Measurements from ENCODE around the gene HOXA7.
A peak's percentile ranks its signal among the peaks of the same experiment; 100 is the strongest.

Gene HOXA7

GRCh38 chr7:27198871-27199801 is 42.7 kb upstream of the HOXA7 start:
- no peak for TF ChIP-seq POLR2A (IDR thresholded peaks at IDR 0.05; ENCODE audit: extremely low read depth, insufficient read length)
- no peak for TF ChIP-seq CTCF (IDR thresholded peaks at IDR 0.05; ENCODE audit: low read depth, low read length)
- no peak for TF ChIP-seq MYC (IDR thresholded peaks at IDR 0.05; ENCODE audit: low read depth, low read length)
- TF ChIP-seq MAX (IDR thresholded peaks at IDR 0.05; ENCODE audit: low read depth, low read length): no peak
- H3K4me3 ChIP-seq (ENCODE audit: low read depth, low read length): peak overlapping the region; percentile 82
- peak; percentile 80 for DNase-seq (ENCODE audit: low read depth)

GRCh38 chr7:27198138-27198841 is 41.8 kb upstream of the HOXA7 start:
- no peak for TF ChIP-seq POLR2A (IDR thresholded peaks at IDR 0.05; ENCODE audit: extremely low read depth, insufficient read length)
- peak; percentile 31; the same call in 1 of the 2 replicates for TF ChIP-seq MYC (IDR thresholded peaks at IDR 0.05; ENCODE audit: low read depth, low read length)
- no peak for TF ChIP-seq CTCF (IDR thresholded peaks at IDR 0.05; ENCODE audit: low read depth, low read length)
- no peak for TF ChIP-seq MAX (IDR thresholded peaks at IDR 0.05; ENCODE audit: low read depth, low read length)
- peak; percentile 81 for DNase-seq (ENCODE audit: low read depth)
- peak overlapping the region; percentile 82 for H3K4me3 ChIP-seq (ENCODE audit: low read depth, low read length)

GRCh38 chr7:27197137-27198042 is 40.9 kb upstream of the HOXA7 start:
- DNase-seq (ENCODE audit: low read depth): peak; percentile 31
- TF ChIP-seq POLR2A (IDR thresholded peaks at IDR 0.05; ENCODE audit: extremely low read depth, insufficient read length) (no peak), MYC (IDR thresholded peaks at IDR 0.05; ENCODE audit: low read depth, low read length) (no peak), CTCF (IDR thresholded peaks at IDR 0.05; ENCODE audit: low read depth, low read length) (no peak), MAX (IDR thresholded peaks at IDR 0.05; ENCODE audit: low read depth, low read length) (no peak)
- H3K4me3 ChIP-seq (ENCODE audit: low read depth, low read length): peak overlapping the region; percentile 82

GRCh38 chr7:27196287-27196767 is 39.9 kb upstream of the HOXA7 start:
- peak; percentile 94 for DNase-seq (ENCODE audit: low read depth)
- H3K4me3 ChIP-seq (ENCODE audit: low read depth, low read length): peak overlapping the region; percentile 82
- TF ChIP-seq POLR2A (IDR thresholded peaks at IDR 0.05; ENCODE audit: extremely low read depth, insufficient read length): no peak
- no peak for TF ChIP-seq MAX (IDR thresholded peaks at IDR 0.05; ENCODE audit: low read depth, low read length)
- TF ChIP-seq CTCF (IDR thresholded peaks at IDR 0.05; ENCODE audit: low read depth, low read length): peak; percentile 83
- TF ChIP-seq MYC (IDR thresholded peaks at IDR 0.05; ENCODE audit: low read depth, low read length): no peak

Data from NB4 (cell line).